ENCODE measurements around the gene MTERF4.

The MTERF4 gene

GRCh38 chr2:241088791-241089732, 13.0 kb downstream of the MTERF4 start:
- TF ChIP-seq CTCF (IDR thresholded peaks at IDR 0.05; ENCODE audit: low read depth, low read length), result no peak
- in situ Hi-C loops (cut with HindIII; ENCODE audit: low sequenced_read_pairs), result no loop called here
- DNase-seq (ENCODE audit: low read depth, low spot score), result no peak
- H3K4me3 ChIP-seq (ENCODE audit: low read depth, low read length), result no peak overlapping the region

- DNase-seq (ENCODE audit: low read depth, low spot score), result no peak
- in situ Hi-C loops (cut with HindIII; ENCODE audit: low sequenced_read_pairs), result no loop called here
- TF ChIP-seq CTCF (IDR thresholded peaks at IDR 0.05; ENCODE audit: low read depth, low read length), result no peak
- H3K4me3 ChIP-seq (ENCODE audit: low read depth, low read length), result no peak overlapping the region
Observed at GRCh38 chr2:241088376-241088775, 13.7 kb downstream of the MTERF4 start.

- TF ChIP-seq CTCF (IDR thresholded peaks at IDR 0.05; ENCODE audit: low read depth, low read length), result no peak
- no peak overlapping the region for H3K4me3 ChIP-seq (ENCODE audit: low read depth, low read length)
- no peak for DNase-seq (ENCODE audit: low read depth, low spot score)
- in situ Hi-C loops (cut with HindIII; ENCODE audit: low sequenced_read_pairs), result no loop called here
Observed at GRCh38 chr2:241087420-241088268, 14.4 kb downstream of the MTERF4 start.

GRCh38 chr2:241084856-241085444, 17.1 kb downstream of the MTERF4 start:
- no peak for DNase-seq (ENCODE audit: low read depth, low spot score)
- in situ Hi-C loops (cut with HindIII; ENCODE audit: low sequenced_read_pairs), result no loop called here
- H3K4me3 ChIP-seq (ENCODE audit: low read depth, low read length), result no peak overlapping the region
- TF ChIP-seq CTCF (IDR thresholded peaks at IDR 0.05; ENCODE audit: low read depth, low read length), result no peak

- in situ Hi-C loops (cut with HindIII; ENCODE audit: low sequenced_read_pairs), result no loop called here
- no peak for DNase-seq (ENCODE audit: low read depth, low spot score)
- H3K4me3 ChIP-seq (ENCODE audit: low read depth, low read length), result no peak overlapping the region
- no peak for TF ChIP-seq CTCF (IDR thresholded peaks at IDR 0.05; ENCODE audit: low read depth, low read length)
Observed at GRCh38 chr2:241083091-241083415, 19.0 kb downstream of the MTERF4 start.

GRCh38 chr2:241082341-241083090, 19.6 kb downstream of the MTERF4 start:
- in situ Hi-C loops (cut with HindIII; ENCODE audit: low sequenced_read_pairs), result no loop called here
- DNase-seq (ENCODE audit: low read depth, low spot score), result no peak

More at GRCh38 chr2:241082341-241083090, 19.6 kb downstream of the MTERF4 start:
- H3K4me3 ChIP-seq (ENCODE audit: low read depth, low read length), result no peak overlapping the region
- no peak for TF ChIP-seq CTCF (IDR thresholded peaks at IDR 0.05; ENCODE audit: low read depth, low read length)

Data from astrocyte of the spinal cord (primary cell).